DOHH2 (cell line): ENCODE results near the gene CIBAR2.

Source experiments
- H3F3A ChIP-seq: fragments of 200-600 bp; sonication (generic), shearing (Covaris generic); 2 replicates; pipeline ENCODE4 v1.6.0; 2016; ENCODE audit warnings: antibody characterized with exemption, mild to moderate bottlenecking; ENCODE audit not compliant: control insufficient read depth, insufficient read depth
- H3K27ac ChIP-seq: fragments of 200-600 bp; sonication (generic); 2 replicates; pipeline ENCODE4 v1.5.1; 2014; ENCODE audit warnings: low read depth, mild to moderate bottlenecking, low read length, moderate library complexity
- H3K27me3 ChIP-seq: fragments of 200-600 bp; sonication (generic); 2 replicates; pipeline ENCODE4 v1.6.1; 2014; ENCODE audit warnings: mild to moderate bottlenecking, low read length, mixed read lengths; ENCODE audit not compliant: control insufficient read depth
- H3K36me3 ChIP-seq: fragments of 200-600 bp; sonication (generic); 2 replicates; pipeline ENCODE4 v1.6.1; 2014; ENCODE audit warnings: mild to moderate bottlenecking, low read length, moderate library complexity, mixed read lengths; ENCODE audit not compliant: control insufficient read depth
- H3K4me1 ChIP-seq: fragments of 200-600 bp; sonication (generic); 2 replicates; pipeline ENCODE4 v1.6.1; 2014; ENCODE audit warnings: mild to moderate bottlenecking, low read length, mixed read lengths; ENCODE audit not compliant: control insufficient read depth
- H3K4me2 ChIP-seq: fragments of 200-600 bp; sonication (generic); 2 replicates; pipeline ENCODE4 v1.6.0; 2014; ENCODE audit warnings: mild to moderate bottlenecking, low read length, moderate library complexity
- H3K4me3 ChIP-seq: fragments of 200-600 bp; sonication (generic); 2 replicates; pipeline ENCODE4 v1.5.1; 2014; ENCODE audit warnings: mild to moderate bottlenecking, low read length, mixed read lengths
- H3K79me2 ChIP-seq: fragments of 200-600 bp; sonication (generic); 2 replicates; pipeline ENCODE4 v1.6.1; 2014; ENCODE audit warnings: mild to moderate bottlenecking, low read length, mixed read lengths; ENCODE audit not compliant: control insufficient read depth
- H3K9me2 ChIP-seq: fragments of 200-600 bp; sonication (generic); replicated peaks from 2 replicates; pipeline ENCODE4 v1.6.1; 2014; ENCODE audit warnings: mild to moderate bottlenecking, low read length, mixed read lengths; ENCODE audit not compliant: control insufficient read depth
- H3K9me3 ChIP-seq: fragments of 200-600 bp; sonication (generic); 2 replicates; pipeline ENCODE4 v1.6.1; 2014; ENCODE audit warnings: antibody characterized with exemption, low read length, mixed read lengths; ENCODE audit not compliant: control insufficient read depth, insufficient read depth
- H4K20me1 ChIP-seq: fragments of 200-600 bp; sonication (generic); 2 replicates; pipeline ENCODE4 v1.6.0; 2014; ENCODE audit warnings: low read depth, mild to moderate bottlenecking, antibody characterized with exemption, low read length, moderate library complexity; ENCODE audit not compliant: control insufficient read depth, insufficient read depth
- EZH2phosphoT487 ChIP-seq: fragments of 200-600 bp; sonication (generic); IDR thresholded peaks from 2 replicates; pipeline ENCODE4 v1.6.1; 2017; ENCODE audit warnings: borderline replicate concordance, mild to moderate bottlenecking, antibody characterized with exemption, low read length, moderate library complexity, mixed read lengths
- TF ChIP-seq, protein P1 (sequence below): fragments of 200-600 bp; sonication (generic); IDR thresholded peaks from one replicate; pipeline ENCODE4 v1.5.1; 2014; ENCODE audit warnings: antibody characterized with exemption, mild to moderate bottlenecking, low read depth, low read length; ENCODE audit not compliant: poor library complexity, severe bottlenecking

CIBAR2 gene

GRCh38 chr16:85072076-85072860, 40.0 kb downstream of the CIBAR2 start:
- Histone ChIP-seq H3K4me1 (no peaks in the 10 kb centered on the region), H3K9me2 (no peaks in the 10 kb centered on the region), H3K4me3 (no peak overlapping the region), H3K9me3 (no peaks in the 10 kb centered on the region), H3K79me2 (no peaks in the 10 kb centered on the region), H3F3A (no peaks in the 10 kb centered on the region), H3K27ac (no peak overlapping the region), H3K36me3 (no peaks in the 10 kb centered on the region), H3K27me3 (no peaks in the 10 kb centered on the region), H3K4me2 (no peak overlapping the region), H4K20me1 (no peaks in the 10 kb centered on the region)
- TF ChIP-seq, protein P1, sequence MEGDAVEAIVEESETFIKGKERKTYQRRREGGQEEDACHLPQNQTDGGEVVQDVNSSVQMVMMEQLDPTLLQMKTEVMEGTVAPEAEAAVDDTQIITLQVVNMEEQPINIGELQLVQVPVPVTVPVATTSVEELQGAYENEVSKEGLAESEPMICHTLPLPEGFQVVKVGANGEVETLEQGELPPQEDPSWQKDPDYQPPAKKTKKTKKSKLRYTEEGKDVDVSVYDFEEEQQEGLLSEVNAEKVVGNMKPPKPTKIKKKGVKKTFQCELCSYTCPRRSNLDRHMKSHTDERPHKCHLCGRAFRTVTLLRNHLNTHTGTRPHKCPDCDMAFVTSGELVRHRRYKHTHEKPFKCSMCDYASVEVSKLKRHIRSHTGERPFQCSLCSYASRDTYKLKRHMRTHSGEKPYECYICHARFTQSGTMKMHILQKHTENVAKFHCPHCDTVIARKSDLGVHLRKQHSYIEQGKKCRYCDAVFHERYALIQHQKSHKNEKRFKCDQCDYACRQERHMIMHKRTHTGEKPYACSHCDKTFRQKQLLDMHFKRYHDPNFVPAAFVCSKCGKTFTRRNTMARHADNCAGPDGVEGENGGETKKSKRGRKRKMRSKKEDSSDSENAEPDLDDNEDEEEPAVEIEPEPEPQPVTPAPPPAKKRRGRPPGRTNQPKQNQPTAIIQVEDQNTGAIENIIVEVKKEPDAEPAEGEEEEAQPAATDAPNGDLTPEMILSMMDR: no peak
- TF ChIP-seq EZH2phosphoT487: no peak

- Histone ChIP-seq H3K4me3 (no peak overlapping the region), H4K20me1 (no peaks in the 10 kb centered on the region), H3K9me3 (no peaks in the 10 kb centered on the region), H3K4me1 (no peaks in the 10 kb centered on the region), H3K4me2 (no peak overlapping the region), H3K27me3 (no peaks in the 10 kb centered on the region), H3K27ac (no peak overlapping the region), H3K36me3 (no peaks in the 10 kb centered on the region), H3K9me2 (no peaks in the 10 kb centered on the region), H3K79me2 (no peaks in the 10 kb centered on the region), H3F3A (no peaks in the 10 kb centered on the region)
- TF ChIP-seq, protein P1: no peak
Observed at GRCh38 chr16:85069171-85069570, 43.1 kb downstream of the CIBAR2 start.

DNA sequence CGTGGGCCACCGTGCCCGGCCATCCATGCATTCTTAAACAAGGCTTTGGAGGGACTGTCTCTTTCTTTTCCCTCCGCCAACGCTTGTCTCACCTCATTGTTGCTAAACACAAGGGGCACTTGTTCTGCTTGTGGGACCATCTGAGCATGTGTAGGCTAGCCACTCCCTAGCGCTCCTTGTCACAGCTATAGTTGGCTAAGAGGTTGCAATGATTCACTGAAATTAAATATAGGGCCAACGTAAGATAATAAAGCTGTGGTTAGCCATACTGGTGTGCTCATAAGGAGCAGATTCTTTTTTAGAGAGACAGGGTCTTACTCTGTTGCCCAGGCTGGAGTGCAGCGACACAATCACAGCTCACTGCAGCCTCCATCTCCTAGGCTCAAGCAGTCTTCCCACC, 43.5 kb downstream of the CIBAR2 start:
- Histone ChIP-seq H3K27me3 (no peaks in the 10 kb centered on the region), H3K36me3 (no peaks in the 10 kb centered on the region)

More for the DNA sequence above, 43.5 kb downstream of the CIBAR2 start:
- no peaks in the 10 kb centered on the region for H3K4me1 ChIP-seq
- H3K27ac ChIP-seq: no peak overlapping the region
- no peaks in the 10 kb centered on the region for H4K20me1 ChIP-seq
- H3F3A ChIP-seq: no peaks in the 10 kb centered on the region
- H3K9me2 ChIP-seq: no peaks in the 10 kb centered on the region
- no peak overlapping the region for H3K4me3 ChIP-seq
- no peak for TF ChIP-seq EZH2phosphoT487
- TF ChIP-seq, protein P1: no peak
- no peaks in the 10 kb centered on the region for H3K9me3 ChIP-seq
- no peak overlapping the region for H3K4me2 ChIP-seq
- H3K79me2 ChIP-seq: no peaks in the 10 kb centered on the region
